Erythroblast (primary cell): ENCODE measurements around the gene SPOCK1.

Source experiments
- GATA1 ChIP-seq: IDR thresholded peaks from 2 replicates; pipeline ENCODE4 v1.6.1; 2011; ENCODE audit warnings: low read depth, mild to moderate bottlenecking, control low read depth, low read length, moderate library complexity
- POLR2A ChIP-seq: IDR thresholded peaks from 2 replicates; pipeline ENCODE4 v1.6.1; 2011; ENCODE audit warnings: mild to moderate bottlenecking, low read length

DNA sequence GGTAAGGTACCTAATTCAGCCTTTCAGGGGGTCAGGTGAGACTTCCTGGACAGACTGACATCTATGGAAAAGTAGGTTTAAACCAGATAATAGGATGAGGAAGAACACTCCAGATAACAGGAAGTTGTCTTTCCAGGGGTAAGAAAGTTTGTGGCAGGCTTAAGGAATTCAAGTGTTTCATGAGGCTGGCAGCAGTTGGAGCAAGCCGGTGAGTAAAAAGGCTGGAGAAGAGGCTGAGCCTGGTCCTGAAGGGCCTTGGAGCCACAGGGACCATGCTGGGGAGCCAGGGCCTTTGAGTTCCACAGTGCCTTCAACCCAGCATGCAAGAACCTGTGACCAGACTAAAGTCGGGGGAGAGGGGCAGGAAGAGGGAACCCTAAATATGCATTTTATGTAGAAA, 353.4 kb downstream of the SPOCK1 start:
- no peak for TF ChIP-seq POLR2A
- TF ChIP-seq GATA1, result no peak
